Smooth muscle cell (in vitro differentiated cells): ENCODE data around the gene ARNT2. TPM values are rescaled to one million over a fixed set of nuclear protein-coding genes. Genes with fewer than 3 reads are reported as not detected.

ENCODE experiments used
- DNase-seq: peaks from one replicate; lab custom pipeline; 2025; ENCODE audit not compliant: unreplicated experiment; lab: John Stamatoyannopoulos, UW
- H2AFZ ChIP-seq: fragments of 200-600 bp; sonication (generic); 2 replicates; pipeline ENCODE4 v1.6.0; 2016; ENCODE audit warnings: antibody characterized with exemption, low read depth, mild to moderate bottlenecking
- H3F3A ChIP-seq: fragments of 200-600 bp; sonication (generic); 2 replicates; pipeline ENCODE4 v1.6.0; 2017; ENCODE audit warnings: antibody characterized with exemption, low read depth
- H3K27ac ChIP-seq: fragments of 200-600 bp; sonication (generic); 2 replicates; pipeline ENCODE4 v1.5.1; 2016; ENCODE audit warnings: low read depth, mild to moderate bottlenecking
- H3K27me3 ChIP-seq: fragments of 200-600 bp; sonication (generic); 2 replicates; pipeline ENCODE4 v1.6.1; 2016; ENCODE audit warnings: low read depth, mild to moderate bottlenecking
- H3K36me3 ChIP-seq: fragments of 200-600 bp; sonication (generic); 2 replicates; pipeline ENCODE4 v1.5.1; 2016; ENCODE audit warnings: low read depth
- H3K4me1 ChIP-seq: fragments of 200-600 bp; sonication (generic); 2 replicates; pipeline ENCODE4 v1.5.1; 2016; ENCODE audit warnings: low read depth
- H3K4me2 ChIP-seq: fragments of 200-600 bp; sonication (generic); 2 replicates; pipeline ENCODE4 v1.6.0; 2016; ENCODE audit warnings: mild to moderate bottlenecking
- H3K4me3 ChIP-seq: fragments of 200-600 bp; sonication (generic); 2 replicates; pipeline ENCODE4 v1.5.1; 2016; ENCODE audit warnings: mild to moderate bottlenecking
- H3K79me2 ChIP-seq: fragments of 200-600 bp; sonication (generic); 2 replicates; pipeline ENCODE4 v1.6.0; 2016; ENCODE audit warnings: low read depth, mild to moderate bottlenecking
- H3K9ac ChIP-seq: fragments of 200-600 bp; sonication (generic); 2 replicates; pipeline ENCODE4 v1.6.0; 2016; ENCODE audit warnings: low read depth
- H3K9me3 ChIP-seq: fragments of 200-600 bp; sonication (generic); replicated peaks from 2 replicates; pipeline ENCODE4 v1.5.1; 2016; ENCODE audit warnings: low read depth
- H4K20me1 ChIP-seq: fragments of 200-600 bp; sonication (generic); 2 replicates; pipeline ENCODE4 v1.6.0; 2016; ENCODE audit warnings: low read depth
- CTCF ChIP-seq: fragments of 200-600 bp; sonication (generic); IDR thresholded peaks from 2 replicates; pipeline ENCODE4 v1.5.1; 2017; ENCODE audit warnings: borderline replicate concordance, mild to moderate bottlenecking, antibody characterized with exemption; ENCODE audit not compliant: insufficient read depth, poor library complexity, severe bottlenecking
- WGBS: methylation state at CpG from one replicate; pipeline ENCODE4 v1.1.7; 2016; ENCODE audit warnings: low lambda C conversion rate; 5-methylcytosine and 5-hydroxymethylcytosine counted together
- polyA plus RNA-seq: library from polyadenylated mRNA; unstranded; fragments of >200 nt; fragmentation: Nextera tagmentation; extraction: Ambion mirVana; gene quantifications from 2 replicates; pipeline ENCODE4 v1.2.1, GENCODE V29; 2016
- total RNA-seq: library from RNA; depleted of rRNA; stranded (reverse); fragments of >200 nt; gene quantifications from 2 replicates; pipeline ENCODE4 v1.2.3, GENCODE V29; 2014

ARNT2 gene
- total and polyA plus RNA-seq, 2 experiments from 2014 or later, result 0.55 to 2.8 TPM

DNA sequence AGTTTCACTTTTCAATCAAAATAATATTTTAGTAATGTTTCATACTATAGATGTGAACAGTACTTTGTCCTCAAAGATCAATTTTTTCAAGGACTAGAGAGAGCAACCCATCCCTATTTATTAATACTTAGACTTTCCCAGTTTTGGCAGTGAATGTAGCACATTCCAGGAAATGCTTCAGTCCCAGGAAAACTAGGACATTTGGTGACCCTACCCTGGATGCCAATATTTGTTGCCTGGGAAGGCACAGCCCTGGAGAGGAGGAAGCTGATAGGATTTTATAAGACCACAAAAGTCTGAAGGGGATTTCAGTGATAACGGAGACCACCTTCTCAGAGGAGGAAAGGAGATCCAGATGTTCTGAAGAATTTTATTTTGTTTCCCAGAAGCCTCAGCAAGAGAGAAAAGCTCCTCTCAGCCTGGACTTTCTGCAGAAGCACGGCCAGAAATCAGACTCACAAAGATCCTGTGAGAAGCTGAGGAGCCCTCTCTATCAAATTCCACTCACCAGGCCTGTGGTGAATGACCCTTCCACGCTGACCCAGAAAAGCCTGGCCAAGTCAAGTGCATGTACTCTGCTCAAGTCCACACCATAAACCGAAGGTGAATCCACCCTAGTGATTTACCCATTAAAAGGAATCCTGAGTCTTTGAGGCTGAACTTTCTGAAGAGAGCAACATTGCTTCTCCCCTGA, 203.3 kb downstream of the ARNT2 start:
- 78% methylated on average over 4 of the region's 4 CpGs for WGBS
- Histone ChIP-seq H3K4me3 (no peak overlapping the region), H3K4me2 (no peak overlapping the region), H3K9me3 (no peaks in the 10 kb centered on the region), H3K4me1 (no peaks in the 10 kb centered on the region), H3K27ac (no peak overlapping the region), H3K36me3 (no peaks in the 10 kb centered on the region), H3F3A (no peaks in the 10 kb centered on the region), H2AFZ (no peak overlapping the region), H3K79me2 (no peaks in the 10 kb centered on the region), H3K9ac (no peak overlapping the region), H3K27me3 (no peaks in the 10 kb centered on the region), H4K20me1 (no peaks in the 10 kb centered on the region)
- no peak for DNase-seq
- no peak for TF ChIP-seq CTCF

DNA sequence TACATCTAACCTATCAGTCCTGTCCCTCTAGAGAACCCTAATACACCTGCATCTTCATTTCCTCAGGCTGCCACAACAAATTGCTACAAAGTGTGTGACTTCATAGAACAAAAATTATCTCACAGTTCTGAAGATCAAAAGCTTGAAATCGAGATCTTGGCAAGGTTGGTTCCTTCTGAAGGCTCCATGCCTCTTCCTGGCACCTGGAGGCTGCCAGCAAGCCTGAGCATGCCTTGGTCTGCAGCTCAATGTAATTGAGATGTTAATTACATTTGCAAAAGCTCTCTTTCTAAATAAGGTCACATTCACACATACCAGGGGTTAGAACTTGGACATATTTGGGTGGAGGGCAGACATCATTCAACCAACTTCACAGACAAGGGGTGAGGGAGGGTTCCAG, 204.5 kb downstream of the ARNT2 start:
- H3K9ac ChIP-seq, result no peak overlapping the region
- H4K20me1 ChIP-seq, result no peaks in the 10 kb centered on the region
- H3K27me3 ChIP-seq, result no peaks in the 10 kb centered on the region
- no peaks in the 10 kb centered on the region for H3K4me1 ChIP-seq
- no peaks in the 10 kb centered on the region for H3F3A ChIP-seq
- 63% methylated on average over 1 of the region's 1 CpG for WGBS
- no peak for DNase-seq
- H3K79me2 ChIP-seq, result no peaks in the 10 kb centered on the region
- no peak overlapping the region for H2AFZ ChIP-seq
- no peak for TF ChIP-seq CTCF
- no peak overlapping the region for H3K4me2 ChIP-seq
- no peak overlapping the region for H3K27ac ChIP-seq
- H3K9me3 ChIP-seq, result no peaks in the 10 kb centered on the region
- H3K4me3 ChIP-seq, result no peak overlapping the region
- no peaks in the 10 kb centered on the region for H3K36me3 ChIP-seq

DNA sequence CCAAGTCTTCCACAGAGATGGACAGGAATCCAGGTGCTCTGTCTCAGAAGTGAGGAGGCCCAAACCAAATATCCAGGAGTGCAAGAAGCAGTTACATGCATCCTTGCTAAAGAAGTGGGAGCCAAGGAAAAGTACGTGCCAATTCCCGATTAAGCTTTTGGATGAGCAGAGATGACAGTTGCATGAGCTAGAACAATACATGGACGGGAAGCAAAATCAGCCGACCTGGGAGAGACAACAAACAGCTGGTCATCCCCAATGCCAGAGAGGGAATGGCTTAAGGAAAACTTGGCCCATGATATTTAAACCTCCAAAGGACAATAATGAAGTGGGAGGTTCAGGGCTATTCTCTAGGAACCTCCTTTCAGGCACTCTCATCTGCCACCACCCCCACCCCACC, 204.9 kb downstream of the ARNT2 start:
- no peaks in the 10 kb centered on the region for H4K20me1 ChIP-seq
- H3K79me2 ChIP-seq, result no peaks in the 10 kb centered on the region
- no peaks in the 10 kb centered on the region for H3K9me3 ChIP-seq
- no peaks in the 10 kb centered on the region for H3K36me3 ChIP-seq
- no peaks in the 10 kb centered on the region for H3K27me3 ChIP-seq
- no peak for TF ChIP-seq CTCF
- H3K4me2 ChIP-seq, result no peak overlapping the region
- H2AFZ ChIP-seq, result no peak overlapping the region
- no peak overlapping the region for H3K4me3 ChIP-seq
- DNase-seq, result no peak
- H3K4me1 ChIP-seq, result no peaks in the 10 kb centered on the region
- no peak overlapping the region for H3K27ac ChIP-seq
- WGBS, result 95% methylated on average over 4 of the region's 4 CpGs
- H3F3A ChIP-seq, result no peaks in the 10 kb centered on the region
- no peak overlapping the region for H3K9ac ChIP-seq

- Histone ChIP-seq H2AFZ (no peak overlapping the region), H3K9me3 (no peaks in the 10 kb centered on the region)
- 90% methylated on average over 4 of the region's 4 CpGs for WGBS
Measured at GRCh38 chr15:80609512-80609946, 205.3 kb downstream of the ARNT2 start.

More at GRCh38 chr15:80609512-80609946, 205.3 kb downstream of the ARNT2 start:
- Histone ChIP-seq H4K20me1 (no peaks in the 10 kb centered on the region), H3F3A (no peaks in the 10 kb centered on the region), H3K79me2 (no peaks in the 10 kb centered on the region), H3K27me3 (no peaks in the 10 kb centered on the region), H3K4me2 (no peak overlapping the region), H3K4me1 (no peaks in the 10 kb centered on the region), H3K27ac (no peak overlapping the region), H3K36me3 (no peaks in the 10 kb centered on the region), H3K9ac (no peak overlapping the region), H3K4me3 (no peak overlapping the region)
- DNase-seq, result no peak
- TF ChIP-seq CTCF, result no peak
